OCI-LY1 (cell line): ENCODE data around the gene JMJD4.
"Not testable (repeated sequence)": the region's sequence is repeated elsewhere in the genome, so short reads cannot be mapped to it uniquely, and the experiment has no call there.

Experiments
- H2AFZ ChIP-seq: fragments of 200-600 bp; sonication (generic), shearing (Covaris generic); 2 replicates; pipeline ENCODE4 v1.6.0; 2014; ENCODE audit warnings: antibody characterized with exemption, mild to moderate bottlenecking, low read length
- H3F3A ChIP-seq: fragments of 200-600 bp; sonication (generic), shearing (Covaris generic); 2 replicates; pipeline ENCODE4 v1.6.0; 2014; ENCODE audit warnings: mild to moderate bottlenecking, antibody characterized with exemption, low read length, moderate library complexity; ENCODE audit not compliant: insufficient read depth
- H3K27ac ChIP-seq: fragments of 200-600 bp; sonication (generic); 2 replicates; pipeline ENCODE4 v1.5.1; 2014; ENCODE audit warnings: low read length, mixed run types, mild to moderate bottlenecking, low read depth; ENCODE audit not compliant: poor library complexity, severe bottlenecking
- H3K27me3 ChIP-seq: fragments of 200-600 bp; sonication (generic); 2 replicates; pipeline ENCODE4 v1.6.0; 2014; ENCODE audit warnings: antibody characterized with exemption, mild to moderate bottlenecking, low read length, moderate library complexity; ENCODE audit not compliant: insufficient read depth
- H3K36me3 ChIP-seq: fragments of 200-600 bp; sonication (generic); 2 replicates; pipeline ENCODE4 v1.6.1; 2014; ENCODE audit warnings: mild to moderate bottlenecking, antibody characterized with exemption, low read length, moderate library complexity, mixed read lengths; ENCODE audit not compliant: insufficient read depth
- H3K4me1 ChIP-seq: fragments of 200-600 bp; sonication (generic); 2 replicates; pipeline ENCODE4 v1.5.1; 2014; ENCODE audit warnings: mild to moderate bottlenecking, low read length, moderate library complexity; ENCODE audit not compliant: insufficient read depth, severe bottlenecking
- H3K4me2 ChIP-seq: fragments of 200-600 bp; sonication (generic), shearing (Covaris generic); 2 replicates; pipeline ENCODE4 v1.6.1; 2014; ENCODE audit warnings: low read length
- H3K4me3 ChIP-seq: fragments of 200-600 bp; sonication (generic); 2 replicates; pipeline ENCODE4 v1.5.1; 2014; ENCODE audit warnings: low read length, low read depth, mild to moderate bottlenecking, mixed read lengths; ENCODE audit not compliant: poor library complexity, severe bottlenecking
- H3K79me2 ChIP-seq: fragments of 200-600 bp; shearing (Covaris generic); 2 replicates; pipeline ENCODE4 v1.6.1; 2016; ENCODE audit warnings: mixed run types, low read length, mixed read lengths; ENCODE audit not compliant: insufficient read depth
- H3K9ac ChIP-seq: fragments of 200-600 bp; sonication (generic), shearing (Covaris generic); 2 replicates; pipeline ENCODE4 v1.6.1; 2014; ENCODE audit warnings: mild to moderate bottlenecking, low read length, mixed read lengths
- H3K9me2 ChIP-seq: fragments of 200-600 bp; sonication (generic), shearing (Covaris generic); 2 replicates; pipeline ENCODE4 v1.6.1; 2014; ENCODE audit warnings: low read depth, mild to moderate bottlenecking, low read length, mixed read lengths
- H3K9me3 ChIP-seq: fragments of 200-600 bp; shearing (Covaris generic); 2 replicates; pipeline ENCODE4 v1.6.1; 2014; ENCODE audit warnings: low read length, mixed read lengths
- H4K20me1 ChIP-seq: fragments of 200-600 bp; sonication (generic), shearing (Covaris generic); 2 replicates; pipeline ENCODE4 v1.6.0; 2016; ENCODE audit warnings: mild to moderate bottlenecking, low read length; ENCODE audit not compliant: insufficient read depth
- CTCF ChIP-seq: fragments of 200-600 bp; sonication (generic), shearing (Covaris generic); IDR thresholded peaks from 2 replicates; pipeline ENCODE4 v1.5.1; 2017; ENCODE audit warnings: mild to moderate bottlenecking, antibody characterized with exemption, low read length, moderate library complexity, mixed read lengths
- EZH2 ChIP-seq: fragments of 200-600 bp; sonication (generic), shearing (Covaris generic); IDR thresholded peaks from 2 replicates; pipeline ENCODE4 v1.8.0; 2017; ENCODE audit warnings: borderline replicate concordance, mixed run types, mild to moderate bottlenecking, antibody characterized with exemption, low read length, moderate library complexity, mixed read lengths

The JMJD4 gene

GRCh38 chr1:227718932-227719331, 16.2 kb downstream of the JMJD4 start:
- no peaks in the 10 kb centered on the region for H3K4me1 ChIP-seq
- H3K27ac ChIP-seq = no peak overlapping the region
- no peaks in the 10 kb centered on the region for H3F3A ChIP-seq
- no peak overlapping the region for H3K4me3 ChIP-seq
- no peaks in the 10 kb centered on the region for H4K20me1 ChIP-seq
- peaks cover 3% of the 10 kb centered on the region; the same call in 1 of the 2 replicates for H3K9me3 ChIP-seq
- H3K9ac ChIP-seq = no peak overlapping the region
- no peak for TF ChIP-seq CTCF
- no peaks in the 10 kb centered on the region for H3K27me3 ChIP-seq
- H3K36me3 ChIP-seq = no peaks in the 10 kb centered on the region
- no peak overlapping the region for H3K4me2 ChIP-seq
- no peak overlapping the region for H2AFZ ChIP-seq
- no peaks in the 10 kb centered on the region for H3K9me2 ChIP-seq
- no peaks in the 10 kb centered on the region for H3K79me2 ChIP-seq

GRCh38 chr1:227712648-227713047, 22.5 kb downstream of the JMJD4 start:
- no peaks in the 10 kb centered on the region for H3K4me1 ChIP-seq
- no peaks in the 10 kb centered on the region for H3K36me3 ChIP-seq
- no peak overlapping the region for H3K9ac ChIP-seq
- H3K27ac ChIP-seq = no peak overlapping the region
- no peak for TF ChIP-seq EZH2
- no peak for TF ChIP-seq CTCF
- no peaks in the 10 kb centered on the region for H4K20me1 ChIP-seq
- no peaks in the 10 kb centered on the region for H3F3A ChIP-seq
- H3K4me3 ChIP-seq = no peak overlapping the region
- no peaks in the 10 kb centered on the region for H3K9me2 ChIP-seq
- H3K9me3 ChIP-seq = no peaks in the 10 kb centered on the region
- no peaks in the 10 kb centered on the region for H3K79me2 ChIP-seq
- no peak overlapping the region for H2AFZ ChIP-seq
- no peak overlapping the region for H3K4me2 ChIP-seq
- no peaks in the 10 kb centered on the region for H3K27me3 ChIP-seq

GRCh38 chr1:227710474-227710873, 24.6 kb downstream of the JMJD4 start:
- not testable (repeated sequence) for H3F3A ChIP-seq, H3K4me3 ChIP-seq, H4K20me1 ChIP-seq, H3K36me3 ChIP-seq, H3K9ac ChIP-seq, H3K79me2 ChIP-seq, H3K27me3 ChIP-seq, H3K9me2 ChIP-seq, H3K4me1 ChIP-seq, H3K27ac ChIP-seq, H2AFZ ChIP-seq, H3K4me2 ChIP-seq, H3K9me3 ChIP-seq

- H3K9ac ChIP-seq = no peak overlapping the region
- no peaks in the 10 kb centered on the region for H4K20me1 ChIP-seq
- no peaks in the 10 kb centered on the region for H3F3A ChIP-seq
- no peak overlapping the region for H3K4me2 ChIP-seq
- TF ChIP-seq EZH2 (no peak), CTCF (no peak)
- no peaks in the 10 kb centered on the region for H3K9me3 ChIP-seq
- no peak overlapping the region for H2AFZ ChIP-seq
- H3K4me1 ChIP-seq = no peaks in the 10 kb centered on the region
- no peaks in the 10 kb centered on the region for H3K9me2 ChIP-seq
- no peak overlapping the region for H3K4me3 ChIP-seq
- H3K27ac ChIP-seq = no peak overlapping the region
- H3K79me2 ChIP-seq = no peaks in the 10 kb centered on the region
- H3K36me3 ChIP-seq = no peaks in the 10 kb centered on the region
- H3K27me3 ChIP-seq = no peaks in the 10 kb centered on the region
Observed at GRCh38 chr1:227709451-227709850, 25.7 kb downstream of the JMJD4 start.
